ENCODE results near the gene CRB1.

The CRB1 gene

GRCh38 chr1:197413564-197413963, 145.5 kb downstream of the CRB1 start:
- ATAC-seq, result no peak
- TF ChIP-seq PATZ1 (CRISPR knock-in tag; IDR thresholded peaks at IDR 0.05; ENCODE audit: borderline replicate concordance) (no peak), PPARA (CRISPR knock-in tag; IDR thresholded peaks at IDR 0.05; ENCODE audit: borderline replicate concordance) (no peak), RARB (CRISPR knock-in tag; IDR thresholded peaks at IDR 0.05) (no peak), ARNTL (CRISPR knock-in tag; IDR thresholded peaks at IDR 0.05; ENCODE audit: borderline replicate concordance, low read depth) (no peak), BACH2 (CRISPR knock-in tag; IDR thresholded peaks at IDR 0.05; ENCODE audit: borderline replicate concordance) (no peak), ESRRG (CRISPR knock-in tag; IDR thresholded peaks at IDR 0.05) (no peak), OSR1 (CRISPR knock-in tag; IDR thresholded peaks at IDR 0.05) (no peak), ZNF565 (CRISPR knock-in tag; conservative IDR thresholded peaks at IDR 0.05; ENCODE audit: low read depth) (no peak)

GRCh38 chr1:197415221-197415620, 147.2 kb downstream of the CRB1 start:
- TF ChIP-seq ZFP3 (CRISPR knock-in tag; IDR thresholded peaks at IDR 0.05) (no peak), ZNF8 (CRISPR knock-in tag; IDR thresholded peaks at IDR 0.05) (no peak), PPARA (CRISPR knock-in tag; IDR thresholded peaks at IDR 0.05; ENCODE audit: borderline replicate concordance) (no peak), ZNF565 (CRISPR knock-in tag; conservative IDR thresholded peaks at IDR 0.05; ENCODE audit: low read depth) (no peak), BACH2 (CRISPR knock-in tag; IDR thresholded peaks at IDR 0.05; ENCODE audit: borderline replicate concordance) (no peak), TCF4 (CRISPR knock-in tag; IDR thresholded peaks at IDR 0.05; ENCODE audit: borderline replicate concordance) (no peak), ZNF70 (CRISPR knock-in tag; IDR thresholded peaks at IDR 0.05) (no peak), ZFP30 (CRISPR knock-in tag; IDR thresholded peaks at IDR 0.05) (no peak), PATZ1 (CRISPR knock-in tag; IDR thresholded peaks at IDR 0.05; ENCODE audit: borderline replicate concordance) (no peak)
- TF ChIP-seq, protein P1, sequence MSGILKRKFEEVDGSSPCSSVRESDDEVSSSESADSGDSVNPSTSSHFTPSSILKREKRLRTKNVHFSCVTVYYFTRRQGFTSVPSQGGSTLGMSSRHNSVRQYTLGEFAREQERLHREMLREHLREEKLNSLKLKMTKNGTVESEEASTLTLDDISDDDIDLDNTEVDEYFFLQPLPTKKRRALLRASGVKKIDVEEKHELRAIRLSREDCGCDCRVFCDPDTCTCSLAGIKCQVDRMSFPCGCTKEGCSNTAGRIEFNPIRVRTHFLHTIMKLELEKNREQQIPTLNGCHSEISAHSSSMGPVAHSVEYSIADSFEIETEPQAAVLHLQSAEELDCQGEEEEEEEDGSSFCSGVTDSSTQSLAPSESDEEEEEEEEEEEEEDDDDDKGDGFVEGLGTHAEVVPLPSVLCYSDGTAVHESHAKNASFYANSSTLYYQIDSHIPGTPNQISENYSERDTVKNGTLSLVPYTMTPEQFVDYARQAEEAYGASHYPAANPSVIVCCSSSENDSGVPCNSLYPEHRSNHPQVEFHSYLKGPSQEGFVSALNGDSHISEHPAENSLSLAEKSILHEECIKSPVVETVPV (CRISPR knock-in tag; IDR thresholded peaks at IDR 0.05), result no peak
- TF ChIP-seq, protein P2, sequence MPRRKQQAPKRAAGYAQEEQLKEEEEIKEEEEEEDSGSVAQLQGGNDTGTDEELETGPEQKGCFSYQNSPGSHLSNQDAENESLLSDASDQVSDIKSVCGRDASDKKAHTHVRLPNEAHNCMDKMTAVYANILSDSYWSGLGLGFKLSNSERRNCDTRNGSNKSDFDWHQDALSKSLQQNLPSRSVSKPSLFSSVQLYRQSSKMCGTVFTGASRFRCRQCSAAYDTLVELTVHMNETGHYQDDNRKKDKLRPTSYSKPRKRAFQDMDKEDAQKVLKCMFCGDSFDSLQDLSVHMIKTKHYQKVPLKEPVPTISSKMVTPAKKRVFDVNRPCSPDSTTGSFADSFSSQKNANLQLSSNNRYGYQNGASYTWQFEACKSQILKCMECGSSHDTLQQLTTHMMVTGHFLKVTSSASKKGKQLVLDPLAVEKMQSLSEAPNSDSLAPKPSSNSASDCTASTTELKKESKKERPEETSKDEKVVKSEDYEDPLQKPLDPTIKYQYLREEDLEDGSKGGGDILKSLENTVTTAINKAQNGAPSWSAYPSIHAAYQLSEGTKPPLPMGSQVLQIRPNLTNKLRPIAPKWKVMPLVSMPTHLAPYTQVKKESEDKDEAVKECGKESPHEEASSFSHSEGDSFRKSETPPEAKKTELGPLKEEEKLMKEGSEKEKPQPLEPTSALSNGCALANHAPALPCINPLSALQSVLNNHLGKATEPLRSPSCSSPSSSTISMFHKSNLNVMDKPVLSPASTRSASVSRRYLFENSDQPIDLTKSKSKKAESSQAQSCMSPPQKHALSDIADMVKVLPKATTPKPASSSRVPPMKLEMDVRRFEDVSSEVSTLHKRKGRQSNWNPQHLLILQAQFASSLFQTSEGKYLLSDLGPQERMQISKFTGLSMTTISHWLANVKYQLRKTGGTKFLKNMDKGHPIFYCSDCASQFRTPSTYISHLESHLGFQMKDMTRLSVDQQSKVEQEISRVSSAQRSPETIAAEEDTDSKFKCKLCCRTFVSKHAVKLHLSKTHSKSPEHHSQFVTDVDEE (CRISPR knock-in tag; IDR thresholded peaks at IDR 0.05), result no peak
- TF ChIP-seq, protein P3, sequence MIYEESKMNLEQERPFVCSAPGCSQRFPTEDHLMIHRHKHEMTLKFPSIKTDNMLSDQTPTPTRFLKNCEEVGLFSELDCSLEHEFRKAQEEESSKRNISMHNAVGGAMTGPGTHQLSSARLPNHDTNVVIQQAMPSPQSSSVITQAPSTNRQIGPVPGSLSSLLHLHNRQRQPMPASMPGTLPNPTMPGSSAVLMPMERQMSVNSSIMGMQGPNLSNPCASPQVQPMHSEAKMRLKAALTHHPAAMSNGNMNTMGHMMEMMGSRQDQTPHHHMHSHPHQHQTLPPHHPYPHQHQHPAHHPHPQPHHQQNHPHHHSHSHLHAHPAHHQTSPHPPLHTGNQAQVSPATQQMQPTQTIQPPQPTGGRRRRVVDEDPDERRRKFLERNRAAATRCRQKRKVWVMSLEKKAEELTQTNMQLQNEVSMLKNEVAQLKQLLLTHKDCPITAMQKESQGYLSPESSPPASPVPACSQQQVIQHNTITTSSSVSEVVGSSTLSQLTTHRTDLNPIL (CRISPR knock-in tag; IDR thresholded peaks at IDR 0.05; ENCODE audit: low read depth), result no peak
- ATAC-seq, result no peak

DNA sequence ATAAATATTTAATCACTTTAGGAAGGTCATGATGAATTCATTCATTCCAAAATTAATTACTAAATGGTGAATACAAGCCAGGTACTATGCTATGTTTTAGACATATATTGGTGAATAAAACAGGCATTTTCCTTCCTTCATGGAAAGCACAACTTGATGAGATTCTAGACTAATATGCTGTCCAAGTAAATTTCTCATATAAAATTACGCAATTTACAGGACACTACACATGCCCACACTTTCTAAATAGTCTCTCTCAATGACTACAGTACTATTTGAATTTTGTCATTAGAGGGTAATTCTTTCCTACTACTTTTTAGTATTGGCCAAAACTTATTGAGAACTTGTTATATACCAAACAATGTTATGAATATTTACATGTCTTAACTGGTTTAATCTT, 150.6 kb downstream of the CRB1 start:
- TF ChIP-seq, protein P1 (CRISPR knock-in tag; IDR thresholded peaks at IDR 0.05), result no peak
- TF ChIP-seq ESRRG (CRISPR knock-in tag; IDR thresholded peaks at IDR 0.05) (no peak), BACH2 (CRISPR knock-in tag; IDR thresholded peaks at IDR 0.05; ENCODE audit: borderline replicate concordance) (no peak), ISL1 (CRISPR knock-in tag; IDR thresholded peaks at IDR 0.05) (no peak), SNAI2 (CRISPR knock-in tag; IDR thresholded peaks at IDR 0.05) (no peak), GLIS3 (CRISPR knock-in tag; IDR thresholded peaks at IDR 0.05) (no peak), ZNF70 (CRISPR knock-in tag; IDR thresholded peaks at IDR 0.05) (no peak)
- TF ChIP-seq, protein P3 (CRISPR knock-in tag; IDR thresholded peaks at IDR 0.05; ENCODE audit: low read depth), result no peak
- TF ChIP-seq, protein P2 (CRISPR knock-in tag; IDR thresholded peaks at IDR 0.05), result no peak

More for the DNA sequence above, 150.6 kb downstream of the CRB1 start:
- ATAC-seq, result no peak

Data from SK-N-SH treated with all-trans-retinoic acid at 6 μM for 48 hours (cell line).